ENCODE results near the gene GPR176.

The GPR176 gene

GRCh38 chr15:39960411-39960810 is 40.3 kb upstream of the GPR176 start:
- TF ChIP-seq, protein P1, sequence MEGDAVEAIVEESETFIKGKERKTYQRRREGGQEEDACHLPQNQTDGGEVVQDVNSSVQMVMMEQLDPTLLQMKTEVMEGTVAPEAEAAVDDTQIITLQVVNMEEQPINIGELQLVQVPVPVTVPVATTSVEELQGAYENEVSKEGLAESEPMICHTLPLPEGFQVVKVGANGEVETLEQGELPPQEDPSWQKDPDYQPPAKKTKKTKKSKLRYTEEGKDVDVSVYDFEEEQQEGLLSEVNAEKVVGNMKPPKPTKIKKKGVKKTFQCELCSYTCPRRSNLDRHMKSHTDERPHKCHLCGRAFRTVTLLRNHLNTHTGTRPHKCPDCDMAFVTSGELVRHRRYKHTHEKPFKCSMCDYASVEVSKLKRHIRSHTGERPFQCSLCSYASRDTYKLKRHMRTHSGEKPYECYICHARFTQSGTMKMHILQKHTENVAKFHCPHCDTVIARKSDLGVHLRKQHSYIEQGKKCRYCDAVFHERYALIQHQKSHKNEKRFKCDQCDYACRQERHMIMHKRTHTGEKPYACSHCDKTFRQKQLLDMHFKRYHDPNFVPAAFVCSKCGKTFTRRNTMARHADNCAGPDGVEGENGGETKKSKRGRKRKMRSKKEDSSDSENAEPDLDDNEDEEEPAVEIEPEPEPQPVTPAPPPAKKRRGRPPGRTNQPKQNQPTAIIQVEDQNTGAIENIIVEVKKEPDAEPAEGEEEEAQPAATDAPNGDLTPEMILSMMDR (IDR thresholded peaks at IDR 0.05; ENCODE audit: control insufficient read depth, extremely low read depth, insufficient read depth), result no peak
- DNase-seq (ENCODE audit: low read depth), result no peak
- no peak overlapping the region for H3K4me3 ChIP-seq (ENCODE audit: low read depth, low read length)

- H3K4me3 ChIP-seq (ENCODE audit: low read depth, low read length), result no peak overlapping the region
- TF ChIP-seq, protein P1 (IDR thresholded peaks at IDR 0.05; ENCODE audit: control insufficient read depth, extremely low read depth, insufficient read depth), result no peak
- DNase-seq (ENCODE audit: low read depth), result no peak
These were observed 39.3 kb upstream of the GPR176 start for GRCh38 chr15:39959411-39959810.

DNA sequence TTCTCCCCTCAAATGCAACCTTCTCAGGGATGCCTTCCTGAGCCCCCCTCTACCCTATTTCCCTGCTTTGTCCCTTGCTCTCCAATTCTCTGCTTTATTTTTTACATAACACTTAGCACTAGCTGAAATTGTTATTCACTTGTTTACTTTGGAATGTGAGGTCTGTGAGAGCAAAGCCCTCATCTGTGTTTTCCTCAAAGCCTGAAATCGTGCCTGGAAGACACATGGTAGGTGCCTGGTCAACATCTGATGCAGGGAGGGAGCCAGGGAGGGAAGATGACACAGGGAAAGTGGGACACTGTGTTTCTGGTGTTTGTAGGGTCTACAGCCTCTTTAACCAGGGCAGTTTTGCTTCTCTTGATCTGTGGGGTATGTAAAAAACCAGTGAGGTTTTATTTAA is 37.4 kb upstream of the GPR176 start:
- H3K4me3 ChIP-seq (ENCODE audit: low read depth, low read length), result no peak overlapping the region
- TF ChIP-seq, protein P1 (IDR thresholded peaks at IDR 0.05; ENCODE audit: control insufficient read depth, extremely low read depth, insufficient read depth), result no peak
- DNase-seq (ENCODE audit: low read depth), result no peak

DNA sequence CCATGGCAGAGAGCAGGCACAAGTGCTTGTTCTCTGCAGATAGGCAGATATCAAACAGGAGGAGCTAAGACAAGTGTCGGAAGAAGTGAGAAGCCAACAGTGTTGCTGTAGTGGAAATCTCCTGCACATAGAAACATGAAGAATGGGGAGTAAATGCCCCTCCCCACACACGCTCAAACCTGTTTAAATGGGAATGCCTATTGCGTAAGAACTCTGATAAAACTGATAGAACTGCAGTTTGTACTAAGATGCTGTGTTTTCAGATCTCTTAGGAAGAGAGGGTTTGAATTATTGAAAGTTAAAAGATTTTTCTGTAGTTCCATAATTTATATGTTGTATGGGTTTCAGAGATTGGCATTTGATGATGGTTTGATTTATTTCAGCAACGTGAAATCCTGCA is 33.5 kb upstream of the GPR176 start:
- TF ChIP-seq, protein P1 (IDR thresholded peaks at IDR 0.05; ENCODE audit: control insufficient read depth, extremely low read depth, insufficient read depth), result no peak
- no peak for DNase-seq (ENCODE audit: low read depth)
- no peak overlapping the region for H3K4me3 ChIP-seq (ENCODE audit: low read depth, low read length)

DNA sequence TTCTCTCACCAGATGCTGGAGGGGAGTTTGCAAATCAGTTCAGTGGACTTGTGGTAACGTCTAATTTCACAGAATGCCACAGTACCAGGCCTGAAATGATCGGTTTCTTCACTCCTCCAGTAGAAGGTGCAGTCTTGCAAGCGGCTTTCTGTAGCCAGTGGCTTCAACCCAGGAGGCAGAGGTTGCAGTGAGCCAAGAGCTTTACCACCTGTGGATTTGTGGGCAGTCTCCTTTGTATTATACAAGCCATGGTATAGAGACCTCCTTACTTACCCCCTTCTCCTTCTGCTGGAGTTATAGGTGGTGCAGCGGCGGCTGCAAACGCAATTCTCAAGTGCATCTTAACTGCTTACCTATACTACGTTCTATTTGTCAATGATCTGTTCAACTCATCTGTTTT is 31.5 kb upstream of the GPR176 start:
- no peak for DNase-seq (ENCODE audit: low read depth)
- H3K4me3 ChIP-seq (ENCODE audit: low read depth, low read length), result no peak overlapping the region
- TF ChIP-seq, protein P1 (IDR thresholded peaks at IDR 0.05; ENCODE audit: control insufficient read depth, extremely low read depth, insufficient read depth), result no peak

GRCh38 chr15:39948817-39949216 is 28.8 kb upstream of the GPR176 start:
- H3K4me3 ChIP-seq (ENCODE audit: low read depth, low read length), result no peak overlapping the region
- TF ChIP-seq, protein P1 (IDR thresholded peaks at IDR 0.05; ENCODE audit: control insufficient read depth, extremely low read depth, insufficient read depth), result no peak
- DNase-seq (ENCODE audit: low read depth), result no peak

- DNase-seq (ENCODE audit: low read depth), result no peak
- TF ChIP-seq, protein P1 (IDR thresholded peaks at IDR 0.05; ENCODE audit: control insufficient read depth, extremely low read depth, insufficient read depth), result no peak
- H3K4me3 ChIP-seq (ENCODE audit: low read depth, low read length), result no peak overlapping the region
These were observed 27.5 kb upstream of the GPR176 start for GRCh38 chr15:39947401-39948197.
